GM23338 (cell line): ENCODE measurements around the gene PALS2. TPM values are rescaled to one million over a fixed set of nuclear protein-coding genes. Genes with fewer than 3 reads are reported as not detected.

Experiments used
- ATAC-seq: fragments of 200-7000 bp; cut with Tn5 transposase; 3 replicates; pipeline ENCODE4 v1.9.1; 2020
- DNase-seq: peaks from one replicate; pipeline ENCODE4 v3.0.0-alpha.2; 2015; ENCODE audit warnings: low spot score
- H2AFZ ChIP-seq: fragments of 200-600 bp; sonication (generic); 2 replicates; pipeline ENCODE4 v1.8.0; 2016; ENCODE audit warnings: antibody characterized with exemption, mild to moderate bottlenecking, moderate library complexity
- H3F3A ChIP-seq: fragments of 200-600 bp; sonication (generic); replicated peaks from 2 replicates; pipeline ENCODE4 v1.8.0; 2017; ENCODE audit warnings: antibody characterized with exemption, mixed run types, low read depth
- H3K27ac ChIP-seq: fragments of 200-600 bp; sonication (generic); 2 replicates; pipeline ENCODE4 v1.6.1; 2016; ENCODE audit warnings: low read depth
- H3K27me3 ChIP-seq: fragments of 200-600 bp; sonication (generic); 2 replicates; pipeline ENCODE4 v1.8.0; 2016; ENCODE audit warnings: mild to moderate bottlenecking, mixed run types, moderate library complexity; ENCODE audit not compliant: insufficient read depth
- H3K36me3 ChIP-seq: fragments of 200-600 bp; sonication (generic); 2 replicates; pipeline ENCODE4 v1.8.0; 2016; ENCODE audit warnings: mild to moderate bottlenecking; ENCODE audit not compliant: insufficient read depth
- H3K4me1 ChIP-seq: fragments of 200-600 bp; sonication (generic); 2 replicates; pipeline ENCODE4 v1.8.0; 2016; ENCODE audit warnings: mild to moderate bottlenecking, moderate library complexity; ENCODE audit not compliant: insufficient read depth
- H3K4me2 ChIP-seq: fragments of 200-600 bp; sonication (generic); 2 replicates; pipeline ENCODE4 v1.7.1; 2017; ENCODE audit warnings: mixed run types
- H3K4me3 ChIP-seq: fragments of 200-600 bp; sonication (generic); 2 replicates; pipeline ENCODE4 v1.6.1; 2016; ENCODE audit warnings: mixed run types
- H3K79me2 ChIP-seq: fragments of 200-600 bp; sonication (generic); replicated peaks from 2 replicates; pipeline ENCODE4 v1.8.0; 2017; ENCODE audit warnings: mild to moderate bottlenecking; ENCODE audit not compliant: insufficient read depth
- H3K9me2 ChIP-seq: fragments of 200-600 bp; sonication (generic); 2 replicates; pipeline ENCODE4 v1.8.0; 2017; ENCODE audit not compliant: insufficient read depth
- H4K20me1 ChIP-seq: fragments of 200-600 bp; sonication (generic); replicated peaks from 2 replicates; pipeline ENCODE4 v1.8.0; 2017; ENCODE audit warnings: mild to moderate bottlenecking; ENCODE audit not compliant: insufficient read depth
- H3K27ac Mint-ChIP-seq: 2 replicates; pipeline ENCODE4 v1.8.0; 2020; ENCODE audit warnings: inconsistent platforms, mild to moderate bottlenecking, moderate library complexity, mixed read lengths
- H3K27me3 Mint-ChIP-seq: 3 replicates; pipeline ENCODE4 v1.8.0; 2022; ENCODE audit warnings: low read depth, mild to moderate bottlenecking, moderate library complexity, mixed read lengths, inconsistent platforms; ENCODE audit not compliant: insufficient read depth, poor library complexity
- H3K36me3 Mint-ChIP-seq: 3 replicates; pipeline ENCODE4 v1.8.0; 2021; ENCODE audit warnings: low read depth, mild to moderate bottlenecking, inconsistent platforms, moderate library complexity, mixed read lengths
- H3K4me1 Mint-ChIP-seq: 3 replicates; pipeline ENCODE4 v1.8.0; 2020; ENCODE audit warnings: mild to moderate bottlenecking, inconsistent platforms, mixed read lengths
- H3K4me3 Mint-ChIP-seq: 3 replicates; pipeline ENCODE4 v1.8.0; 2021; ENCODE audit warnings: moderate library complexity, mild to moderate bottlenecking, inconsistent platforms, mixed read lengths
- H3K9me3 Mint-ChIP-seq: 3 replicates; pipeline ENCODE4 v1.8.0; 2020; ENCODE audit warnings: moderate library complexity, mild to moderate bottlenecking, inconsistent platforms, mixed read lengths
- CREB1 ChIP-seq: fragments of 250-450 bp; sonication (Bioruptor Pico); IDR thresholded peaks from 2 replicates; pipeline ENCODE4 v1.5.0; 2020; ENCODE audit warnings: low read depth, mild to moderate bottlenecking, moderate library complexity
- CTCF ChIP-seq, 2 experiments: fragments of 200-600 bp in 1 of 2; sonication (generic) in 1 of 2; conservative IDR thresholded peaks; 2 replicates each; pipeline versions ENCODE4 v1.5.1 to v1.6.1; 2016 to 2017; ENCODE audit warnings: antibody characterized with exemption in 2 of 2, low read depth in 2 of 2, mild to moderate bottlenecking in 2 of 2, moderate library complexity in 1 of 2
- EZH2 ChIP-seq: fragments of 200-600 bp; sonication (generic); IDR thresholded peaks from one replicate; pipeline ENCODE4 v1.8.0; 2017; ENCODE audit warnings: antibody characterized with exemption, mild to moderate bottlenecking, low read depth; ENCODE audit not compliant: unreplicated experiment
- EZH2phosphoT487 ChIP-seq: fragments of 200-600 bp; sonication (generic); IDR thresholded peaks from one replicate; pipeline ENCODE4 v1.8.1; 2018; ENCODE audit warnings: antibody characterized with exemption; ENCODE audit not compliant: unreplicated experiment
- JUNB ChIP-seq: IDR thresholded peaks from one replicate; pipeline ENCODE4 v1.6.1; 2016; ENCODE audit warnings: antibody characterized with exemption; ENCODE audit not compliant: unreplicated experiment
- NANOG ChIP-seq: IDR thresholded peaks from 2 replicates; pipeline ENCODE4 v1.6.1; 2016; ENCODE audit warnings: antibody characterized with exemption, borderline replicate concordance
- POLR2AphosphoS5 ChIP-seq: IDR thresholded peaks from 2 replicates; pipeline ENCODE4 v1.6.1; 2016; ENCODE audit warnings: antibody characterized with exemption, low read depth
- ZNF114 ChIP-seq: fragments of 250-450 bp; sonication (Bioruptor Pico); IDR thresholded peaks from 2 replicates; pipeline ENCODE4 v1.5.0; 2020; ENCODE audit warnings: mild to moderate bottlenecking, moderate library complexity
- ZNF331 ChIP-seq: fragments of 250-450 bp; sonication (Bioruptor Pico); IDR thresholded peaks from 2 replicates; pipeline ENCODE4 v1.5.0; 2020; ENCODE audit warnings: low read depth, mild to moderate bottlenecking, moderate library complexity
- polyA plus RNA-seq: library from polyadenylated mRNA; unstranded; fragments of >200 nt; fragmentation: Nextera tagmentation; extraction: Ambion mirVana; gene quantifications from 2 replicates; pipeline ENCODE4 v1.2.1, GENCODE V29; 2016
- total RNA-seq: library from RNA; depleted of rRNA; stranded (reverse); fragments of >200 nt; shearing (Covaris generic); gene quantifications from 2 replicates; pipeline ENCODE4 v1.2.3, GENCODE V29; 2014
- TF ChIP-seq, protein P1 (sequence below): fragments of 250-450 bp; sonication (Bioruptor Pico); IDR thresholded peaks from 2 replicates; pipeline ENCODE4 v1.5.0; 2020; ENCODE audit warnings: mild to moderate bottlenecking, moderate library complexity

Gene PALS2
- total and polyA plus RNA-seq, 2 experiments from 2014 or later = 51.8 to 115 TPM

DNA sequence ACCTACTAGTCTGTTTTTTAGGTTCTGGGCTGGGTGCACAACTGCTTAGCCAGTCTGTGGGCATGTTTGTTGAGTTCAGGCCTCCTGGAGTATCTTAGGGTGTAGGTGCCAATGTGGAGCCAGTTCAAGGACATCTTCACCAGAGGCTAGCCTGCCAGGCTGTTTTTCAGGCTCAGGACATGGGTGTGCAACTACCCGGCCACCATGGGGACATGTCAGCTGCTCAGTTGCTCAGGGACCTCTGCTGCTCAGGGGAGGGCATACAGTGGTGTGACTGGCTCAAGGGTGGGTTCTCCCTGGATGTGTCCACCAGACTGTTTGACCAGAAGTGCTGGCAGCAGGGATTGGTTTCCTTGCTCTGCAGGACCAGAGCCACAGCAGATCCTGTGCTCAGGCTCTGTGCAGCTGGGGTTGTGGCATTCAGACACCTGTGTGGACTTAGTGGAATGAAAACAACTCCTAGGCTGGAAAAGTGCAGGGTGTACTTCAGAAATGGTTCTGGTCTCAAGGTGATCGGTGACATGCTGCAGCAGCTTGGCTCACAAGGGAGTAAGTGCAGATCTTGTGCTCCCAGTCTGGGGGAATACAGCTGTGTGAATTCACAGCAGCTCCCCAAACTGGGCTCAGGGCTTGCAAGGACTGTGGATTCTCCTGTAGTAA lies 44.8 kb downstream of the PALS2 start (continued):
- TF ChIP-seq, protein P1, sequence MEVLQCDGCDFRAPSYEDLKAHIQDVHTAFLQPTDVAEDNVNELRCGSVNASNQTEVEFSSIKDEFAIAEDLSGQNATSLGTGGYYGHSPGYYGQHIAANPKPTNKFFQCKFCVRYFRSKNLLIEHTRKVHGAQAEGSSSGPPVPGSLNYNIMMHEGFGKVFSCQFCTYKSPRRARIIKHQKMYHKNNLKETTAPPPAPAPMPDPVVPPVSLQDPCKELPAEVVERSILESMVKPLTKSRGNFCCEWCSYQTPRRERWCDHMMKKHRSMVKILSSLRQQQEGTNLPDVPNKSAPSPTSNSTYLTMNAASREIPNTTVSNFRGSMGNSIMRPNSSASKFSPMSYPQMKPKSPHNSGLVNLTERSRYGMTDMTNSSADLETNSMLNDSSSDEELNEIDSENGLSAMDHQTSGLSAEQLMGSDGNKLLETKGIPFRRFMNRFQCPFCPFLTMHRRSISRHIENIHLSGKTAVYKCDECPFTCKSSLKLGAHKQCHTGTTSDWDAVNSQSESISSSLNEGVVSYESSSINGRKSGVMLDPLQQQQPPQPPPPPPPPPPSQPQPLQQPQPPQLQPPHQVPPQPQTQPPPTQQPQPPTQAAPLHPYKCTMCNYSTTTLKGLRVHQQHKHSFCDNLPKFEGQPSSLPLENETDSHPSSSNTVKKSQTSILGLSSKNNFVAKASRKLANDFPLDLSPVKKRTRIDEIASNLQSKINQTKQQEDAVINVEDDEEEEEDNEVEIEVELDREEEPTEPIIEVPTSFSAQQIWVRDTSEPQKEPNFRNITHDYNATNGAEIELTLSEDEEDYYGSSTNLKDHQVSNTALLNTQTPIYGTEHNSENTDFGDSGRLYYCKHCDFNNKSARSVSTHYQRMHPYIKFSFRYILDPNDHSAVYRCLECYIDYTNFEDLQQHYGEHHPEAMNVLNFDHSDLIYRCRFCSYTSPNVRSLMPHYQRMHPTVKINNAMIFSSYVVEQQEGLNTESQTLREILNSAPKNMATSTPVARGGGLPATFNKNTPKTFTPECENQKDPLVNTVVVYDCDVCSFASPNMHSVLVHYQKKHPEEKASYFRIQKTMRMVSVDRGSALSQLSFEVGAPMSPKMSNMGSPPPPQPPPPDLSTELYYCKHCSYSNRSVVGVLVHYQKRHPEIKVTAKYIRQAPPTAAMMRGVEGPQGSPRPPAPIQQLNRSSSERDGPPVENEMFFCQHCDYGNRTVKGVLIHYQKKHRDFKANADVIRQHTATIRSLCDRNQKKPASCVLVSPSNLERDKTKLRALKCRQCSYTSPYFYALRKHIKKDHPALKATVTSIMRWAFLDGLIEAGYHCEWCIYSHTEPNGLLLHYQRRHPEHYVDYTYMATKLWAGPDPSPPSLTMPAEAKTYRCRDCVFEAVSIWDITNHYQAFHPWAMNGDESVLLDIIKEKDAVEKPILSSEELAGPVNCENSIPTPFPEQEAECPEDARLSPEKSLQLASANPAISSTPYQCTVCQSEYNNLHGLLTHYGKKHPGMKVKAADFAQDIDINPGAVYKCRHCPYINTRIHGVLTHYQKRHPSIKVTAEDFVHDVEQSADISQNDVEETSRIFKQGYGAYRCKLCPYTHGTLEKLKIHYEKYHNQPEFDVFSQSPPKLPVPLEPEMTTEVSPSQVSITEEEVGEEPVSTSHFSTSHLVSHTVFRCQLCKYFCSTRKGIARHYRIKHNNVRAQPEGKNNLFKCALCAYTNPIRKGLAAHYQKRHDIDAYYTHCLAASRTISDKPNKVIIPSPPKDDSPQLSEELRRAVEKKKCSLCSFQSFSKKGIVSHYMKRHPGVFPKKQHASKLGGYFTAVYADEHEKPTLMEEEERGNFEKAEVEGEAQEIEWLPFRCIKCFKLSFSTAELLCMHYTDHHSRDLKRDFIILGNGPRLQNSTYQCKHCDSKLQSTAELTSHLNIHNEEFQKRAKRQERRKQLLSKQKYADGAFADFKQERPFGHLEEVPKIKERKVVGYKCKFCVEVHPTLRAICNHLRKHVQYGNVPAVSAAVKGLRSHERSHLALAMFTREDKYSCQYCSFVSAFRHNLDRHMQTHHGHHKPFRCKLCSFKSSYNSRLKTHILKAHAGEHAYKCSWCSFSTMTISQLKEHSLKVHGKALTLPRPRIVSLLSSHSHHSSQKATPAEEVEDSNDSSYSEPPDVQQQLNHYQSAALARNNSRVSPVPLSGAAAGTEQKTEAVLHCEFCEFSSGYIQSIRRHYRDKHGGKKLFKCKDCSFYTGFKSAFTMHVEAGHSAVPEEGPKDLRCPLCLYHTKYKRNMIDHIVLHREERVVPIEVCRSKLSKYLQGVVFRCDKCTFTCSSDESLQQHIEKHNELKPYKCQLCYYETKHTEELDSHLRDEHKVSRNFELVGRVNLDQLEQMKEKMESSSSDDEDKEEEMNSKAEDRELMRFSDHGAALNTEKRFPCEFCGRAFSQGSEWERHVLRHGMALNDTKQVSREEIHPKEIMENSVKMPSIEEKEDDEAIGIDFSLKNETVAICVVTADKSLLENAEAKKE (CRISPR knock-in tag) = no peak
- no peak for TF ChIP-seq ZNF331 (CRISPR knock-in tag)
- no peak for TF ChIP-seq ZNF114 (CRISPR knock-in tag)

DNA sequence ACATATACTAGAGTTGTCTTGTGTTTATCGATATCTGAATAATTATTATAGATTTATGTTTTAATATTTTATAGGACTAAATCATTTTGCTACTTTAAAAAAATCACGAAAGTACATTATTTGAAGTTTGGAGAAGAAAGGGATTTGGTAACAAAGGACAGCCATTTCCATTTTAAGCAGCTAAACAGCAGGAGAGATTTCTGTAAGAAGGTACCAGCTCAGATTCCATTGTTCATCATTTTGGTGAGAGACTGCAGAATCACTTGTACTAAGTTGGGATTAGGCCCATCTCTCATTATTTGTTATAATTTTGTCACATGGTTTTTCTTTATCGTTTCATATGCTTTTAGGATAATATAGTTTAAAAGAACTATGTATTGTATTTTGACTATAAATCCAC lies 46.7 kb downstream of the PALS2 start:
- H3F3A ChIP-seq = no peaks in the 10 kb centered on the region
- DNase-seq = peak; percentile 64
- no peak overlapping the region for H3K27ac Mint-ChIP-seq
- no peak overlapping the region for H2AFZ ChIP-seq
- H4K20me1 ChIP-seq = peaks cover 37% of the 10 kb centered on the region; the same call in 1 of the 2 replicates
- H3K27me3 ChIP-seq = no peaks in the 10 kb centered on the region
- H3K27ac ChIP-seq = no peak overlapping the region
- H3K79me2 ChIP-seq = peaks cover 100% of the 10 kb centered on the region
- no peak overlapping the region for H3K4me3 Mint-ChIP-seq
- no peak overlapping the region for H3K4me2 ChIP-seq
- H3K4me1 Mint-ChIP-seq = peaks cover 68% of the 10 kb centered on the region
- H3K36me3 ChIP-seq = no peaks in the 10 kb centered on the region
- H3K4me1 ChIP-seq = peaks cover 20% of the 10 kb centered on the region
- no peaks in the 10 kb centered on the region for H3K9me2 ChIP-seq
- H3K9me3 Mint-ChIP-seq = no peaks in the 10 kb centered on the region; the same call in 2 of the 3 replicates
- ATAC-seq = peak; percentile 69; the same call in 2 of the 3 replicates
- no peaks in the 10 kb centered on the region for H3K27me3 Mint-ChIP-seq
- H3K36me3 Mint-ChIP-seq = no peaks in the 10 kb centered on the region; the same call in 1 of the 3 replicates
- H3K4me3 ChIP-seq = no peak overlapping the region
- TF ChIP-seq CTCF (conservative IDR thresholded peaks at IDR 0.05; ENCODE audit: low read depth in 2 of 2) (no peak), POLR2AphosphoS5 (no peak), EZH2phosphoT487 (no peak), NANOG (no peak), EZH2 (no peak), JUNB (no peak), CREB1 (CRISPR knock-in tag) (no peak)
